GM19468 (cell line): ENCODE data around the gene ALX4.

Experiments used
- ATAC-seq: cut with Tn5 transposase; IDR thresholded peaks from one replicate; pipeline ENCODE4 v1.9.1; 2021; ENCODE audit warnings: mild to moderate bottlenecking, moderate library complexity, moderate number of reproducible peaks; ENCODE audit not compliant: unreplicated experiment; ENCODE audit errors: extremely low read depth

ALX4 gene

DNA sequence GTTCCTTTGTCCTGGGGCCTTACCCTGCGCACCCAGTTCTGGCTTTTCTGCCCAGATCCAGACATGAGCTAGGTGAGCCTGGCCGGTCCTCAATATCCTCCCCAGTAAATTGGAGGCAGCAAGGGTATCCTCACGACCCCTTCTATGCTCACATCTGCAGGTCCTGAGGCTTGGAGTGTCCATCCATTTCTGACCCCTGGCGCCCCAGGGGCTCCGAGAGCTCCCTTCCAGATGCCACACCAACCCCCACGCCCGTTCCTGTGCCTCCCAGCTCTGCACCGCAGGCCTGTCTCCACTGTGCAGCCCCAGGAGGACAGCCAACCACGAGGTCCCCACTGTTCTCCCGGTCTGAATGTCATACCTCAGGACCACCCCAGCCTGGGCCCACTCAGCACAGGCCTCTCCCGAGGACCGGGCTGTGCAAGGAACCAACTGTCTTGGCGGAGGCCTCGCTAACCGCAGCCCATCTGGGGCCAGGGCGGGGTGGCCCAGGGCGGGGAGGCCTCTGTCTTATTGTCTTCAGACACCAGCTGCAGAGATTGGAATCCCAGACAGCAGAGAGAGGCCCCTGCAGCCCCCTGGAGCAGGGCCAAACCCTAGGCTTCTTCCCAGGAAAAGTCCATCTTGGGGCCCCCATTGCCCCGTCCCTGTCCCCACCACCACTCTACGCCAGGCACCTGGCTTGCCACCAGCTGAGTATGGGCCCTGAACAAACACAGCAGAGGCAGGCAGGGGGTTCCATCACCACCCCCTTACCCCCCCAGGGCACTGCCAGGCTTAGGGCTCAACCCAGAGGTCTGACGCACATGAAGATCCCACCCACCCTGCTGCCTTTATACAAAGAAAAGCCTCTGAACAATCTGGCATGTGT is 39.3 kb downstream of the ALX4 start:
- no peak for ATAC-seq

DNA sequence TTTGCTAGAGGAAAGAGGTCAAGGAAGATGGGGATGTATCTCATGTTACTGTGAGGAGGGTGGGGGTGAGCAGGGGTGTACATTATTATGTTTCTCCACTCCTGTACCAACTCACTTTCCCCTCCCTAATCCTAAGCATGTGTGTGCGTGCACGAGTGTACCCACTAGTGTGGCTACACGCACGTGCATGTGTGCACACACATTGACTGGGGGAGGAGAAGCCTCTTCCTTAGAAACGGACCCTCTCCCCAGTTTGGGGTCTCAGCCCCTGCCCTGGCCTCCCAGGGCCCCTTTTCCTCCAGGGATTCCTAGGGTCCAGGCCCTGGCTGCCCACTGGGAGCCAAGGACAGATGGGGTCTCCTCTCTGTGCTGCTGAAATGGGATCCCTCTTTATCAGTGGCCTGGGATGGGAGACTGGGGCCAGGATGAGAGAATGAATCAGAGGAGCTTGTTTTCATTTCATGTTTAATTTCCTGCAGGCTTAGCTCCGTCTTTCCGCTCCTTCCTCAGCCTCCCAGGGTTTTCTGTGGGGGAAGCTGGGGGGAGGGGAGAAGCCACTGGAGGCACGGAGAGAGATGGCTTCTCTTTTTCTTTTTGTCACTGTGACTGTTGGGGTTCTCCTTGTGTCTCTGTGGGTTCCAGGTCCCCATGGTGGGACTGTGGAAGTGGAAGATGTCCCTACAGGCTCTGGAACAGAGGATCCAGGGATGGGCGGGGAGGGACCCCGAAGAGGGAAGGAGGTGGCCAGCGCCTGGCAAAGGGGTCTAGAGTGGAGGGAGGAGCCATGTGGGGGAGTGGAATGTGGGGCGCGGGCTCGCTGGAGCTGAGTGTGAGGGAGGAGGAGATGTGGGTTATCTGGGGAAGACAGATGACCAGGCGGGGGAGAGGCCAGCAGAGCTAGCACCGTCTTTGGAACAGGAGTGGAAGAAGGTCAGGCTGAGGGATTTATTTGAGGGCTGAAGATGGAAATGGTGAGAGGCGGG is 40.3 kb downstream of the ALX4 start:
- no peak for ATAC-seq

DNA sequence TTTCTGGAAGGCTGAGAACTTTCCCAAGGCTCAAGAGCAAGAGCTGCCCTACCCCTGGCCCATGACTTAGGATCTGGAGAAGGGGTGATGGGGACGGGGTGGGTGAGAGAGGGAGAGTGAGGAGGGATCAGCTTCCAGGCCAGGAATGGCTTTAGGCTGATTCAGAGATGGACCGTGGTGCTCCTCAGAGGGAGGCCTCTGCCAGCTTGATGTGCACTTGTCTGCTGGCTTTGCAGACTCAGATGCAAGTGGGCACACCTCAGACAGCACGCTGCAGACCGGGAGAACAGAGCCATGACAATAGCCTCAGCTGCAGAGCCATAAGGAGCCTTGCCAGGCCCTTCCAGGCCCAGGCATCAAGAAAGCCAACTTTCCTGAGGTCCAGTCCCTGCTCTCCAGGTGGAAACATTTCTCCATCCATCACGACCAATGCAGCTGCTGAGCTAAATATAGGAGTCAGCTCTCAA is 41.3 kb downstream of the ALX4 start:
- ATAC-seq = no peak

DNA sequence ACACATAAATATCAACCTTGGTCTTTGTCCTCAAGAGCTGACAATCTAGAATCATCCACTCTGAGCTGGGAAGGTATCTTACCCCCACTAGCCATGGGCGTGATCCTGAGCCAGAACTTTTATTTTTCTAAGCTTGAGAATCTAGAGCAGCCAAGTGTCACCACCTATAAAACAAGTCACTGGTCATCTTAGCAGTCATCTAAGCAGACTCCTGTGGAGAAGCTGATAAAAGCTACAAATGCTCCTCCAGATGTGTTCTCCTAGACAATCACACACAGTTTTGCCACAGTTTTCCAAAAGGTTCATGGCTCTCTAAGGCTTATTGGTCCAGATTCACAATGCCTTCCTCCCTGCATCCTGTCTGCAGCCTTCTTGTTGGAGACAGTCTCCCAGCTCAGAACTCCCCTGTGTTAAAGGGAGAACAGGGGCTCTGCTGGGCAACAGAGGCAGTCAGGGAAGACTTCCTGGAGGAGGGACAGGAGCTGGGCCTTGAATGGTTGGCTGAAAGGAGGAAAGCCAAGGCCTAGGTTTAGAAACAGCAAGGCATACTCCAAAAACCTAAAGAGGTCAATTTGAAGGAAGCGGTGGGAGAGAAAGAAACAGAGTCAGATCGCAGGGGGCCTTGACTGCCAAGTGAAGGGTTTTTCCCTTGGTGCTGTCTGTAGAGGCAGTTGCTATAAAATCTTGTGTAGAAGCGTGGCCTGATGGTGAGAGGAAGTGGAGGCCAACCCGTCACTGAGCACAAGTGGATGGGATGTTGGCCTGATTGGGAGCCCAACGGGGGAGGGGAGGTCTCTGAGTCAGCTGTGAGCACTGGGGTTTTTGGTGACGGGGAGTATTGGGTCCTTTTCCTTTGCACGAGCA is 42.0 kb downstream of the ALX4 start:
- ATAC-seq = no peak

DNA sequence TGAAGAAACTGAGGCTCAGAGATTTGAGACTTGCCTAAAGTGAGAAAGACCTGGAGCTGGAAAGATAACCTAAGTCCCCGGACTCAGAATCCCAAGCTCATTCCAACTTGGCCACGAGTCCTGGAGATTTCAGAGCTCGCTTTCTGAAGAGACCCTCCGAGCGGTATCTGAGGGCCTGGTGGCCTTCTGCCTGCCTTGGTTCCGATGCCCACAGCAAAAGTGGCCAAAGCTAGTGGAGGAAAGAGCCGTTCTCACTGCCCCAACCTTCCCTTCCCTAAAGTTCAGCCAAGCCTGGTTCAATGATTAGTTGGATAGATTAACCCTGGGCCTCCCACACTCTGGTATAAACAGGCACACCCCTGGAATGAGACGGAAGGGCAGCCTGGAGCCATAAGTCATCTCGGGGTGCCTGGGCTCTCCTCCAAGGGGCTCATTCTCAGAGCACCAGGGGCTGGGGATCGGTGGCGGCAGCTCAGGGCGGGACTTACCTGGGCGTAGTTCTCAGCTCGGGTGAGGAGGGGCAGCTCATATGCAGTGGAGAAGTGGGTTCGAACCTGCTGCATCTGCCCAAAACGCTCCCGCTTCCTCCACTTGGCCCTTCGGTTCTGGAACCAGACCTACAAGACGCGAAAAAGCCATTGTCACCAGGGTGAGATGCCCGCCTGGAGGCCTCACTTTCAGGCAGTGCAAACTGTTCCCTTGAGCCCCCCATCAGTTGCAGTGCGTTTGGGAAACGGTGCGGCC is 42.8 kb downstream of the ALX4 start:
- ATAC-seq = no peak

DNA sequence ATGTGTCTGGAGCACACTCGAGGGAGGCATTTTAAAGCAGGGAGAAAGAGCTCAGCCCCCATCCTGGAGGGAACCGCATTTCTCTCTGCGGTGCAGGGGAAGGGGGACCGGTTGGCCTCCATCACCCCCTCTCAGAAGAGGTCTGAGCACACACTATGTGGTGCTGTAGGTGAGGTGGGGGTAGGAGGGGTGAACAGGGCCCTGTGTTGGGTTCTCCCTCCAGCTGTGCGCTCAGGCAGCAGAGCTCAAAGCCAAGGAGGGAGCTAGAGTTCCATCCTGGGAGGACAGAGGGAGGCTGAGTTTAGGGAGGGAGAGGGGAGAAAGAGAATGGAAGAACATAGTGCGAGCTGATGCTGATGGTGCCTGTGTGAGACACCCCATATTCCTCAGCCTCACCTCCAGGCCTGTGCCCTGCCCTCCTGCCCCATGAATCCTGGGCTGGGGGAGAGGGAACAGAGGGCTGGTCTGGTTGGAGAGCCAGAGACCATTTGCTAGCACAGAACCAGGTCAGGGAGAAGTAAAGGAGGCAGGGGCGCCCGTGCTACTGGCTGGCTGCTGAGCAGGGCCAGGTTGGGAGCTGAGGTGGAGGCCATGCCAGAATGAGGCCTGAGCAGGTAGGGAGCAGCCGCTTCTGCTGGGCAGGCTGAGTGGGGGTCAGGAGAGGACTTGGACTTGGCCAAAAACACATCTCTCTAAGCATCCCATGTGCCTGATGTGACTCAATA is 43.7 kb downstream of the ALX4 start:
- ATAC-seq = no peak

DNA sequence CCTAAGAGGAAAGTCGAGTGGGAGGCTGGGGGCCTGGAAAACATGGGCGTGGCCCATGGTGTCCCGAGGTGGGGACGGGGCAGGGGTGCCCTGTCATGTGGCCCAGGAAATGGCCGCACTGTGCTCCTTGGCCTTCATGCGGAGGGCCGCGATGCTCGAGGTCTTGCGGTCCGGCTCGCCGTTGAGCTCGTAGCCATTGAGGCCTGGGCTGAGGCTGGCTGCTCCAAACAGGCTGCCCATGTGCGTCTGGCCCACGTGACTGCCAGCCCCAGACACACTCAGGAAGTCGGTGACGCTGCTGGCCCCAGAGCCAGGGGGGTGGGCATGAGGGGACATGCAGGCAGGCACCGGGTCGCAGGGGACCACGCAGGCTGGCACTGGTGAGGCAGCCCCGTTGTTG is 45.2 kb downstream of the ALX4 start:
- ATAC-seq = no peak

DNA sequence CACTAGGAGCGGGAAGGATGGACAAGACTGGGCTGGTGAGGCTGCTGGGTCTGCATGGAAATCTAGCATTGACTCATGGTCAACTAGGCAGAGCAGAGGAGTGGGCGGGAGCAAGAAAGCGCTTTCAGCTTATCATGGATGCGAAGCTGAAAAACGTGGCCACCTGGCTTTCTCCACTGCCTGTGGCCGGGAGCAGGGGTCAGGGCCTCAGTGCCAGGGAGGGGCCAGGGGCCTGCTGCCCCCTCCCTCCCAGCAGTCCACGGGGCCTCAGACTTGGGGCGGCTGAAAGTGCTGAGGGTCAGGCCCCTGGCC is 45.5 kb downstream of the ALX4 start:
- no peak for ATAC-seq

DNA sequence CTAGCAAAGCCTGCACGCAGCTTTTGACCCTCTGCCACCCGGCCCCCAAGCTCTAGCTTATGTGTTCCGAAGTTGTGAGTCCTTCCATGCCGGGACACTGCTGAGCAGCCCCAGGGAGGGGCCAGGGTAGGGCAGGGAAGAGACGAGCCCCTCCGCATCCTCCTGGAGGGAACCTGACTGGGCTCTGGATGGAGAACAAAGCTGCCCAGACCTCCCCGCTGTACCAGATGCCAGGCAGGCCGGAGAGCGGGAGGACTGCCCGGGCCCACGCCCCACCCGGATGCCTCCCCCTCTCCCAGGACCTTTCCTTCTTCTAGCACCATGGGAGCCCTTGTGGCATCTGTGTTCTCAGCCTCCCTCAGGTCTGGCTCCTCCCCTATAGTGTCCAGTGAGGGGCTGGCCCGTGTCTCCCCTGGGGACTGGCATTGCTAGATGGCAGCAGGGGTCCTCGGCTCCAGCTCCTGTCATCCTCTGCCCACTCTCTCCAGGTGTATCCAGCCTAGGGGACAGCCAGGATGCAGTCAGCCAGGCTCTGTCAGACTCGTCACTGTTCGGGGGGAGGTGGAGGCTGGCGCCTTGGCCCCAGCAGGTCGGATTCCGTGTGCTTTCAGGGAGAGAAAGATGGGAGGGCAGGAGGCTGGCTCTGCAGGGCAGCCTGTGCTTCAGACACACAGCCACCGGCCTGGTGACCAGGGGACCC is 46.1 kb downstream of the ALX4 start:
- ATAC-seq = no peak

DNA sequence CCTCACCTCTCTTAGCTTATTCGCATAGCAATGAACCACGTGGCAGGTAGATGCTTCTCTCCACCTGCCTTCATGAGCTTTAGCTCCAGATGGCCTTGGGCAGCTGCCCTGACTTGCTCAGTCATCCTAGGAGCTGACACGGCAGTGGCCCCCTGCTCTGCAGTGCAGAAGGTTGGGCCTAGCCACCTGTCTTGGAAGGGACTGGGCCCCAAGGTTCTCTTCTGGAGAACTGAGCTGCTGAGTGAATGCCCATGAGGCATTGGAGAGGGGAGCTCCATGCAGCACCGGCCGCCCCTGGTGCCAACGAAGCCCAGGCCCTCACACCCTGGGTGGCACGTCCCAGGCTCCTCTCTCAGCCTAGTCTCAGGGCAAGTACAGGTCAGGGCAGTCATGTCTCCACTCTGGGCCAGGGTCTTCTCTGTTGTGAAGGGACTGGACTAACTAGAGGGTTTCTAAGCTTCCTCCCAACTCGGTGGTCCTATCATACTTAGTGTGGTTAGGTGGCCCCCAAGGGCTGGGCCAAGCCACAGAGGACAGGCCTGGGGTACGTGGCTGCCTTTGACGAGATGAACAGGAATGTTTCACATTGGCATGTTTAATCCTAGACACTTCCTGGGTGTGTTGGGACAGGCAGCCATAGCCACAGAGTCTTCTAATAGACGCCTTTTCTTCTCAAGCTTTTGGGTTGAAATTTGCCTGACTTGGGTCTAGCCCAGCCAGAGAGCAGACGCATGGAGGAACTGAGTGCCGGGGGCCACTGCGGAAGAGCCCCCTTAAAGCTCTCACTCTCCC is 47.9 kb downstream of the ALX4 start:
- no peak for ATAC-seq

DNA sequence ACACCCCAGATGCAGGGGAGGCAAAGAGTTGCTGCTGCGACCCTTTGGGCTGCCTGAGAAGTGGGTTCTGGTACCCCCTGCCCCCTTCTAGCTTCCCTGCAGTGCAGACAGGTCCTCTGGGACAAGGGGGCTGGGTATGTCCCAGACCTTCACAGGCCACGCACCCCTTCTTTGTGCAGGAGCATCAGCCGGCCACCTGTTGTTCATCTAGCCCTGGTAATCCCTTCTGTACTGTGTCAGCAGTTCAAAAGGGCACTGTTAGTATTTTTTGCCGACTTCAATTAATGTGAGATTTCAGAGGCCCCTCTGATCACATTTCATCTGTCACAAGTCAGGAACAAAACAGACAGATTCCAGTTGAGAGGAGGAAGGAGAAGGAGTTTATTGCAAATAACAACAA is 49.9 kb downstream of the ALX4 start:
- ATAC-seq = no peak

DNA sequence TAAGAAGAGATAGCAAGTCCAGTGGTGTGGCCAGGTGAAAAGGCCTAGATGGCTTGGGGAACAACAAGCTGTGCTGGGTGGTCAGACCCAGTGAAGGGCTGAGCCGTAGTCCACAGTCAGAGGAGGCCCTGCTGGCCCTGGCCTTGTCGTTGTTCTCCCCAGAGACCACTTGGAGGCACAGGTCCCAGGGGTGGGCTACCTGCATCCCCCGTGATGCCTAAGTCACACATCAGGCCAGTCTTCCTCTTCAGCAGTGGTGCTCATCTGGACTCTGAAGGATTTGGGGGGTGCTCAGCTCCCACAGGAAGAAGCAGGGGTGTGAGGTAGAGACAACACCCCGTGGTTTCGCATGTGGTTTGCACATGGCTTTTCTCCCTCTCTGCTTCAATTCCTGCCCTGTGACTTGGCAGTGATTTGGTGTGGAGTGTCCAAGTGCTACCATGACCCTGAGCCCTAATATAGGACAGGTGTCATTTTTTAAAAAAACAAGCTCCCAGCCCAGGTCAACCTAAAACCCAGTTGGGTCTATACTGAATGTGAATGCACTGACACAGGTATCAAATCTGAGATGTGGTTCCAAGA is 51.0 kb downstream of the ALX4 start:
- no peak for ATAC-seq

DNA sequence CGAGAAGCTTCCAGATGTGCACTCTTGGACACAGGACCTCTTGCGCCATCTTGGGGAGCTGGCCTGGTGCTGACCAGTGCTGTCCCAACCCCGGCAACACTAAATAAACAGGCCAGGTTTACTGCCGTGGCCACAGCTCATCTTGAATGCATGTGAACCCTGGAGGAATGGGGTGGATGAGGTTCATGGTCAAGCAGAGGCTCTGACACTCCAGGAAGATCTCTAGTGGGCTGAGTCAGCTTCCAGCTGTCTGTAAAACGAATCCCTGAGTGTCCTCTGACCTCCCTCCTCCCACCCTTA is 51.8 kb downstream of the ALX4 start:
- ATAC-seq = no peak

DNA sequence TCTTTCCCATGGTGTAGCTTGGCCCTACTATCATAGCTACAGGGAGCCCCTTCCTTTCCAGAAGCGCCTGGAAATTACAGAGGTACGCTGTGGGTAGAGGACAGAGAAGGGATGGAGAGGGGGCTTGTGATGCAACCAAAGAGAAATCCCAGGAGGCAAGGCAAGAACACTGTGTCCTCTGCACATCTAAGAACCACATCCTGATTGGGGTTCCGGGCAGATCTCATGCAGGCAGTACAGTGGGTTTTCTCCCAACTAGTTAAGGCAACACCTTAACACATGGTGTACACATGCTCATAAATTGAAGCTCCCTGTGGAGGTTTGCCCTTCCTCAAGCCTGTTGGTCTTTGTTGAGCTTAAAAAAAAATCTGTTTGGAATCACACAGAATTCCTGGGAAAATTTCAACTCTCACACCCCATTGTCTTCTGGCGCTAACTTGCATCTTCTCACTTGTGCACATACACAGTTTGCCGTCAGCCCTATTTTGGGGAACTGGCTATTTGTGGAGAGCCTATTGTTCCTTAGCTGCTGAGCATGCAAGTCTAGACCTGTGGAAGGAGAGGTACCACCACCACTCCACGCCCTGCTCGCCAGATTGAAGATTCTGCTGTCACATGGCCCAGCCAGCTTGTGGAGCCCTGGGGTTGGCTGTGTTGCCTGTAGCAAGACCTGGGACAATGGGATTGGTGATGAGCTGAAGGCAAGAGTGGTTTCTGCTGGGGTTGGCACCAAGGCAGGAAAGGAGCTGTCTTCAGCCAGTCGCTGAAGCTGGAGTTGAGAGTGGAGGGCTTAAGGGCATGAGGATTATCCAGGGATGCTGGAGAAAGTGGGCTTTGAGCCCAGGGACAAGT is 52.4 kb downstream of the ALX4 start:
- no peak for ATAC-seq

DNA sequence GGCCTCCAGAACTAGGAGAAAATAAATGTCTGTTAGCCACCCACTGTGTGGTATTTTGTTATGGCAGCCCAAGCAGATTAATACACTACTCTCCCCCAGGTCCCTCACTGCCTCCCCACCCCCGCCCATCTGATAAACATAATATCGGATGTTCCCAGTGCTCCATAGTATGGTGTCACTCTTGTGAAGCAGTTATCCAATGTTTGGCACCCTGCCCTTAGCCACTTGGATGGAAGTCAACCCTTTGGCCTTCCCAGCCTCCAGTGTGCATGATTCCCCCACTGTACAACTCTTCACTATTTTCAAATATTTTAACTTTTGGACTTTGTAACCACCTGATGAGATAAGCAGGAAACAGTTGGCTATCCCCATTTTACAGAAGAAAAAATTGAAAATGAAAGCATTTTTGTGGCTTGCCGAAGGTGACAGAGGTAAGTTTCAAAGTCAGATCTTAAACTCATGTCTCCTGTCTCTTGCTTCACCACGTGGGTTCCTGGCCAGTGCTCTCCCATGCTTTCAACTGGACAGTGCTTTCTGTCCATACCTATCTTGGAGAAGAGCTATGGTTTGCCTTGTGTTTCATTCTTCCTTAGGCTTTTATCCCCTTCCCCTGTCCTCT is 53.2 kb downstream of the ALX4 start:
- no peak for ATAC-seq

DNA sequence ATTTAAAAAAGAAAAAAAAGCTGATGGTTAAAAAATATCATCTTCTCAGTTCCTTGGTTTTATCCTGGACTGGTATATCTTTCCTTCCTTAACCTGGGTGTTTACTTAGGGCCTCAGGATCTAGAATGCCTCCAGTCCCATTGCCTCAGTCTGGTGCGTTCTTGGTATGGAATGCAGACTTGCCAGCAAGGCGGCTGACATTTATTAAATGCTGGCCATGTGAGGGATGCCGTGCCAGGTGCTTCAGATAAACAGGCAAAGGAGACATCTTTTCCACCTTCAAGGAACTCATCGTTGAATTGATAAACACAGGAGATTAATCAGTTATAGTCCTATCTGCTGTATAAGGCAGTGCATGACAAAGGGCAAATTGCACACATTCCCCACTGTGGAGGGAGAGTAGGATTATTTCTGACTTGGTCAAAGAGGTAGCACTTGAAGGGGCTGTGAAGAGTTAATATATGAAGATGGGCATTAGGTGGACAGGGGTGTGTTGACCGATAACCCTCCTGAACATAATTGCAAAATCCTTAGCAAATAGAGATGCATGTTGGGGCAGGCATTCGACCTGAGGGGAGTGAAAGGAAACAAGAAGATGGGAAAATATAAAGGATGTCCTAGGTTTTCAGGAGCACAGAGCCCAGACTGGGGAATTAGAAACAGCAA is 54.4 kb downstream of the ALX4 start:
- no peak for ATAC-seq
